Measurements from ENCODE around the gene SDF2.

SDF2 gene

GRCh38 chr17:28598389-28598788 is 63.3 kb downstream of the SDF2 start:
- Histone ChIP-seq H3K36me3 (ENCODE audit: control insufficient read depth, insufficient read depth, low read length) (peaks cover 1% of the 10 kb centered on the region), H3K4me3 (replicated peaks; ENCODE audit: low read depth, low read length) (peak overlapping the region; percentile 90), H3K27me3 (replicated peaks; ENCODE audit: control insufficient read depth, insufficient read depth, low read length) (no peaks in the 10 kb centered on the region)
- no peak for TF ChIP-seq CTCF (IDR thresholded peaks at IDR 0.05; ENCODE audit: insufficient read depth, low read length, poor library complexity, severe bottlenecking)
- no peak for DNase-seq (ENCODE audit: extremely low read depth, insufficient read length)
